ENCODE results near the gene NT5DC3.

- TF ChIP-seq CTCF (conservative IDR thresholded peaks at IDR 0.05; ENCODE audit: low read length) (no peak), EZH2phosphoT487 (IDR thresholded peaks at IDR 0.05; ENCODE audit: borderline replicate concordance) (no peak)
Observed at GRCh38 chr12:103829092-103829491, 11.9 kb downstream of the NT5DC3 start.

Measured in Loucy (cell line).